Measurements from ENCODE around the gene COPS4.

GRCh38 chr4:83121246-83121645 is 86.3 kb downstream of the COPS4 start:
- no peak for TF ChIP-seq CTCF (IDR thresholded peaks at IDR 0.05)
- no peak for TF ChIP-seq POLR2A (IDR thresholded peaks at IDR 0.05)

All from thyroid gland (tissue), 4 donors.